ENCODE measurements around the gene SRRM3.

GRCh38 chr7:76247938-76248337, 46.2 kb downstream of the SRRM3 start:
- TF ChIP-seq, protein P1, sequence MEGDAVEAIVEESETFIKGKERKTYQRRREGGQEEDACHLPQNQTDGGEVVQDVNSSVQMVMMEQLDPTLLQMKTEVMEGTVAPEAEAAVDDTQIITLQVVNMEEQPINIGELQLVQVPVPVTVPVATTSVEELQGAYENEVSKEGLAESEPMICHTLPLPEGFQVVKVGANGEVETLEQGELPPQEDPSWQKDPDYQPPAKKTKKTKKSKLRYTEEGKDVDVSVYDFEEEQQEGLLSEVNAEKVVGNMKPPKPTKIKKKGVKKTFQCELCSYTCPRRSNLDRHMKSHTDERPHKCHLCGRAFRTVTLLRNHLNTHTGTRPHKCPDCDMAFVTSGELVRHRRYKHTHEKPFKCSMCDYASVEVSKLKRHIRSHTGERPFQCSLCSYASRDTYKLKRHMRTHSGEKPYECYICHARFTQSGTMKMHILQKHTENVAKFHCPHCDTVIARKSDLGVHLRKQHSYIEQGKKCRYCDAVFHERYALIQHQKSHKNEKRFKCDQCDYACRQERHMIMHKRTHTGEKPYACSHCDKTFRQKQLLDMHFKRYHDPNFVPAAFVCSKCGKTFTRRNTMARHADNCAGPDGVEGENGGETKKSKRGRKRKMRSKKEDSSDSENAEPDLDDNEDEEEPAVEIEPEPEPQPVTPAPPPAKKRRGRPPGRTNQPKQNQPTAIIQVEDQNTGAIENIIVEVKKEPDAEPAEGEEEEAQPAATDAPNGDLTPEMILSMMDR (IDR thresholded peaks at IDR 0.05 in 8 of 11, conservative IDR thresholded peaks at IDR 0.05 in 3 of 11), result no peak
- TF ChIP-seq POLR2A (IDR thresholded peaks at IDR 0.05), result no peak
